ENCODE data around the gene PDE6B.

- TF ChIP-seq CTCF (IDR thresholded peaks at IDR 0.05) (no peak), EP300 (IDR thresholded peaks at IDR 0.05) (no peak), POLR2A (IDR thresholded peaks at IDR 0.05) (no peak)
Observed at GRCh38 chr4:627347-628125, 2.2 kb downstream of the PDE6B start.

Data from upper lobe of left lung (tissue), 4 donors.